Kidney (tissue), 14 donors: ENCODE measurements around the gene CUBN. TPM values are rescaled to one million over a fixed set of nuclear protein-coding genes. Genes with fewer than 3 reads are reported as not detected.

Experiments used
- DNase-seq, 5 donors: peaks; one replicate each; pipeline ENCODE4 v3.0.0-alpha.2; 2013 to 2020
- FAIRE-seq: peaks from 2 replicates; lab custom pipeline; 2012; peaks lifted over from hg19 to GRCh38; lab: Jason Lieb, UNC
- H3K27ac ChIP-seq, 2 donors: one replicate each; pipeline ENCODE4 v1.7.0; 2013; ENCODE audit warnings: low read depth in 2 of 2, low read length in 2 of 2, inconsistent platforms in 1 of 2
- H3K27me3 ChIP-seq: one replicate; pipeline ENCODE4 v1.7.1; 2013; ENCODE audit warnings: low read length, inconsistent platforms; ENCODE audit not compliant: control insufficient read depth, insufficient read depth
- H3K36me3 ChIP-seq, 3 donors: one replicate each; pipeline versions ENCODE4 v1.7.0 to v1.7.1; 2013; ENCODE audit warnings: low read length in 3 of 3, control low read depth in 1 of 3, inconsistent platforms in 1 of 3; ENCODE audit not compliant: insufficient read depth in 3 of 3, control insufficient read depth in 2 of 3
- H3K4me1 ChIP-seq, 3 donors: one replicate each; pipeline versions ENCODE4 v1.7.0 to v1.7.1; 2013; ENCODE audit warnings: low read length in 3 of 3, inconsistent platforms in 1 of 3, low read depth in 1 of 3; ENCODE audit not compliant: control insufficient read depth in 2 of 3, insufficient read depth in 2 of 3
- H3K4me3 ChIP-seq, 3 donors: one replicate each; pipeline versions ENCODE4 v1.7.0 to v1.8.1; 2013; ENCODE audit warnings: low read length in 3 of 3, control low read depth in 1 of 3, inconsistent platforms in 1 of 3
- H3K9ac ChIP-seq, 3 donors: one replicate each; pipeline versions ENCODE4 v1.7.0 to v1.7.1; 2013; ENCODE audit warnings: low read length in 3 of 3, control low read depth in 1 of 3, inconsistent platforms in 1 of 3
- H3K9me3 ChIP-seq, 3 donors: one replicate each; pipeline versions ENCODE4 v1.7.0 to v1.7.1; 2013; ENCODE audit warnings: low read length in 3 of 3, control low read depth in 1 of 3, inconsistent platforms in 1 of 3; ENCODE audit not compliant: control insufficient read depth in 2 of 3, insufficient read depth in 1 of 3
- CTCF ChIP-seq: IDR thresholded peaks from 3 replicates; pipeline ENCODE4 v1.5.1; 2012; ENCODE audit warnings: mild to moderate bottlenecking, moderate library complexity, borderline replicate concordance; ENCODE audit not compliant: insufficient read depth; ENCODE audit errors: extremely low read depth
- intact Hi-C: fragments of 100-400 bp; cut with DNase I; formaldehyde crosslinking; loops from one replicate; pipeline ENCODE4 v1.11.1; 2022
- polyA plus RNA-seq: library from polyadenylated mRNA; stranded (reverse); fragments of 350-450 nt; fragmentation: Illumina TruSeq; extraction: RNeasy Lipid Tissue Mini Kit (QIAGEN cat#74804); gene quantifications from one replicate; pipeline ENCODE4 v1.2.3, GENCODE V29; 2014; ENCODE audit warnings: low read depth, low replicate concordance; ENCODE audit not compliant: insufficient read depth
- total RNA-seq: library from RNA; stranded (reverse); fragmentation: NEBNext Ultra II Directional; extraction: Animal tissue kit (Norgen Biotek cat#: 25700); gene quantifications from one replicate; pipeline ENCODE4 v1.2.1, GENCODE V29; 2021
- donor health status: control.
- donor health status: control.
- donor health status: control.
- donor health status: control.
- donor health status: control.
- donor health status: DM: yes; HTN: yes; CAD: no.
- donor health status: Normal renal cell carcinoma (clear cell type).

Gene CUBN
- total and polyA plus RNA-seq, 2 donors from 2014 or later: 14.8 to 31.6 TPM

GRCh38 chr10:16853809-16854208 lies 275.8 kb downstream of the CUBN start:
- no peak for DNase-seq
- no peak for TF ChIP-seq CTCF
- Histone ChIP-seq H3K36me3 (peaks cover 0 to 11% (median 0%) of the 10 kb centered on the region in 3 donors), H3K9me3 (no peaks in the 10 kb centered on the region), H3K27me3 (no peaks in the 10 kb centered on the region), H3K4me1 (no peaks in the 10 kb centered on the region), H3K4me3 (no peak overlapping the region), H3K27ac (no peak overlapping the region), H3K9ac (no peak overlapping the region)
- intact Hi-C loops: no loop called here
- no peak for FAIRE-seq

- Histone ChIP-seq H3K4me3 (no peak overlapping the region), H3K36me3 (peaks cover 0 to 11% (median 0%) of the 10 kb centered on the region in 3 donors), H3K27me3 (no peaks in the 10 kb centered on the region), H3K27ac (no peak overlapping the region), H3K9me3 (no peaks in the 10 kb centered on the region), H3K4me1 (no peaks in the 10 kb centered on the region), H3K9ac (no peak overlapping the region)
- DNase-seq (peak in 2 of 5 donors; percentile 60 to 70), FAIRE-seq (no peak)
- intact Hi-C loops: no loop called here
- peak; percentile 24 for TF ChIP-seq CTCF
Observed at GRCh38 chr10:16853201-16853600, 276.4 kb downstream of the CUBN start.

GRCh38 chr10:16852624-16853023 lies 277.0 kb downstream of the CUBN start:
- DNase-seq (no peak), FAIRE-seq (no peak)
- Histone ChIP-seq H3K9ac (no peak overlapping the region), H3K4me3 (no peak overlapping the region), H3K27me3 (no peaks in the 10 kb centered on the region), H3K9me3 (no peaks in the 10 kb centered on the region), H3K4me1 (no peaks in the 10 kb centered on the region), H3K36me3 (peaks cover 0 to 13% (median 0%) of the 10 kb centered on the region in 3 donors), H3K27ac (no peak overlapping the region)
- intact Hi-C loops: no loop called here
- TF ChIP-seq CTCF: no peak

GRCh38 chr10:16848562-16849154 lies 281.0 kb downstream of the CUBN start:
- no peak overlapping the region for H3K9ac ChIP-seq
- no peak for DNase-seq
- peaks cover 0 to 8% (median 2%) of the 10 kb centered on the region in 3 donors for H3K36me3 ChIP-seq
- no peak overlapping the region for H3K27ac ChIP-seq
- FAIRE-seq: no peak
- no peaks in the 10 kb centered on the region for H3K9me3 ChIP-seq
- H3K4me3 ChIP-seq: no peak overlapping the region
- H3K4me1 ChIP-seq: no peaks in the 10 kb centered on the region
- no peaks in the 10 kb centered on the region for H3K27me3 ChIP-seq
- intact Hi-C loops: no loop called here
- no peak for TF ChIP-seq CTCF
